Measurements from ENCODE around the gene CEP72. TPM values are rescaled to one million over a fixed set of nuclear protein-coding genes. Genes with fewer than 3 reads are reported as not detected.

Gene CEP72
- total RNA-seq, 4 donors from 2014 or later = 3.3 to 6.6 (median 5.0) TPM

GRCh38 chr5:594226-594860 is 17.8 kb upstream of the CEP72 start:
- Histone ChIP-seq H3K27me3 (no peaks in the 10 kb centered on the region), H3K4me1 (no peaks in the 10 kb centered on the region), H3K27ac (no peak overlapping the region), H3K9me3 (no peaks in the 10 kb centered on the region), H3K36me3 (no peaks in the 10 kb centered on the region), H3K4me3 (no peak overlapping the region)
- 42 to 55% methylated on average over 2 of the region's 2 CpGs for whole genome bisulfite sequencing, 2 donors
- TF ChIP-seq POLR2A (IDR thresholded peaks at IDR 0.05) (no peak), EP300 (IDR thresholded peaks at IDR 0.05) (no peak)
- TF ChIP-seq, protein P1, sequence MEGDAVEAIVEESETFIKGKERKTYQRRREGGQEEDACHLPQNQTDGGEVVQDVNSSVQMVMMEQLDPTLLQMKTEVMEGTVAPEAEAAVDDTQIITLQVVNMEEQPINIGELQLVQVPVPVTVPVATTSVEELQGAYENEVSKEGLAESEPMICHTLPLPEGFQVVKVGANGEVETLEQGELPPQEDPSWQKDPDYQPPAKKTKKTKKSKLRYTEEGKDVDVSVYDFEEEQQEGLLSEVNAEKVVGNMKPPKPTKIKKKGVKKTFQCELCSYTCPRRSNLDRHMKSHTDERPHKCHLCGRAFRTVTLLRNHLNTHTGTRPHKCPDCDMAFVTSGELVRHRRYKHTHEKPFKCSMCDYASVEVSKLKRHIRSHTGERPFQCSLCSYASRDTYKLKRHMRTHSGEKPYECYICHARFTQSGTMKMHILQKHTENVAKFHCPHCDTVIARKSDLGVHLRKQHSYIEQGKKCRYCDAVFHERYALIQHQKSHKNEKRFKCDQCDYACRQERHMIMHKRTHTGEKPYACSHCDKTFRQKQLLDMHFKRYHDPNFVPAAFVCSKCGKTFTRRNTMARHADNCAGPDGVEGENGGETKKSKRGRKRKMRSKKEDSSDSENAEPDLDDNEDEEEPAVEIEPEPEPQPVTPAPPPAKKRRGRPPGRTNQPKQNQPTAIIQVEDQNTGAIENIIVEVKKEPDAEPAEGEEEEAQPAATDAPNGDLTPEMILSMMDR (IDR thresholded peaks at IDR 0.05) = no peak
- DNase-seq (ENCODE audit: low spot score in 2 of 2) = no peak

- Histone ChIP-seq H3K9me3 (no peaks in the 10 kb centered on the region), H3K27me3 (no peaks in the 10 kb centered on the region), H3K4me3 (no peak overlapping the region), H3K36me3 (no peaks in the 10 kb centered on the region), H3K4me1 (no peaks in the 10 kb centered on the region), H3K27ac (no peak overlapping the region)
- 58 to 62% methylated on average over 3 of the region's 3 CpGs for WGBS, 2 donors
- TF ChIP-seq POLR2A (IDR thresholded peaks at IDR 0.05) (no peak), EP300 (IDR thresholded peaks at IDR 0.05) (no peak)
- TF ChIP-seq, protein P1 (IDR thresholded peaks at IDR 0.05) = no peak
- no peak for DNase-seq (ENCODE audit: low spot score in 2 of 2)
Observed at GRCh38 chr5:595285-595875, 16.8 kb upstream of the CEP72 start.

- H3K4me1 ChIP-seq = no peaks in the 10 kb centered on the region
- H3K4me3 ChIP-seq = no peak overlapping the region
- DNase-seq (ENCODE audit: low spot score in 2 of 2) = no peak
- WGBS, 2 donors = 58 to 67% methylated on average over 10 of the region's 10 CpGs
- no peaks in the 10 kb centered on the region for H3K36me3 ChIP-seq
- H3K27ac ChIP-seq = no peak overlapping the region
- no peak for TF ChIP-seq EP300 (IDR thresholded peaks at IDR 0.05)
- TF ChIP-seq POLR2A (IDR thresholded peaks at IDR 0.05) = no peak
- H3K27me3 ChIP-seq = no peaks in the 10 kb centered on the region
- H3K9me3 ChIP-seq = no peaks in the 10 kb centered on the region
Observed at GRCh38 chr5:597871-598563, 14.1 kb upstream of the CEP72 start.

GRCh38 chr5:598564-598890 is 13.6 kb upstream of the CEP72 start:
- no peaks in the 10 kb centered on the region for H3K36me3 ChIP-seq
- no peaks in the 10 kb centered on the region for H3K27me3 ChIP-seq
- WGBS, 2 donors = 77 to 81% methylated on average over 14 of the region's 14 CpGs
- no peaks in the 10 kb centered on the region for H3K9me3 ChIP-seq
- no peak overlapping the region for H3K4me3 ChIP-seq
- H3K4me1 ChIP-seq = no peaks in the 10 kb centered on the region
- DNase-seq (ENCODE audit: low spot score in 2 of 2) = no peak
- no peak for TF ChIP-seq EP300 (IDR thresholded peaks at IDR 0.05)
- no peak for TF ChIP-seq POLR2A (IDR thresholded peaks at IDR 0.05)
- TF ChIP-seq, protein P1 (IDR thresholded peaks at IDR 0.05) = no peak
- H3K27ac ChIP-seq = no peak overlapping the region

GRCh38 chr5:600886-601541 is 11.1 kb upstream of the CEP72 start:
- TF ChIP-seq, protein P1 (IDR thresholded peaks at IDR 0.05) = no peak
- no peak for TF ChIP-seq POLR2A (IDR thresholded peaks at IDR 0.05)
- TF ChIP-seq EP300 (IDR thresholded peaks at IDR 0.05) = no peak
- no peak for DNase-seq (ENCODE audit: low spot score in 2 of 2)
- H3K27me3 ChIP-seq = no peaks in the 10 kb centered on the region
- WGBS, 2 donors = 90 to 91% methylated on average over 25 to 26 of the region's 26 CpGs
- no peaks in the 10 kb centered on the region for H3K9me3 ChIP-seq
- no peak overlapping the region for H3K4me3 ChIP-seq
- H3K4me1 ChIP-seq = no peaks in the 10 kb centered on the region
- H3K27ac ChIP-seq = no peak overlapping the region
- H3K36me3 ChIP-seq = no peaks in the 10 kb centered on the region
